ENCODE results near the gene YIPF2.

GRCh38 chr19:10896851-10897526 is 31.4 kb downstream of the YIPF2 start:
- TF ChIP-seq EZH2 (IDR thresholded peaks at IDR 0.05; ENCODE audit: insufficient read depth, poor library complexity, severe bottlenecking) (no peak), EZH2phosphoT487 (IDR thresholded peaks at IDR 0.05; ENCODE audit: insufficient read depth, low read depth) (no peak)

Data from GM23248 (cell line).